ENCODE results near the gene STARD3NL.
"Not testable (repeated sequence)": the region's sequence is repeated elsewhere in the genome, so short reads cannot be mapped to it uniquely, and the experiment has no call there.

DNA sequence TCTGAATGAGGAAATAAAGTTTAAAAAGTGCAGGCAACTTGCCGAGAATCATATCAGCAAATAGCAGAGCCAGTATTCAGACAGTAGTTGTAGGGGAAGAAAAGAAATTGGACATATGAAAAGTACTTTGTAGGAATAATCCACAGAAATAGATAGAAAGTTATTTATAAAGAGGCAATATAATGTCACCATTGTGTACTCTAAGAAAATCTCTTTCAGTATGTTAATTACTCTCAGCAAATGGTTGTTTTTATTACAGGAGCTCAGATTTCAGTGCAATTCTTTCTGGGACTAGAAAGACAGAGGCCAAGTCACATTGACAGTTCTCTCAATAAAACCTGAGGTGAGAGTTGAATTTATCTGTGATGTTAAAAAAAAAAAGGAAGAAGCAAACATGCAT lies 85.2 kb downstream of the STARD3NL start:
- TF ChIP-seq POLR2A (IDR thresholded peaks at IDR 0.05; ENCODE audit: low read depth, low read length); POLR2AphosphoS5 (IDR thresholded peaks at IDR 0.05; ENCODE audit: low read depth, low read length); TAF1 (IDR thresholded peaks at IDR 0.05; ENCODE audit: borderline replicate concordance, low read depth, low read length): not testable (repeated sequence)

All from GM12892 (cell line).